NCI-H2107 treated with DMSO at 0.1 percent for 48 hours (cell line): ENCODE measurements around the gene ARID5A.
"Not testable (repeated sequence)": the region's sequence is repeated elsewhere in the genome, so short reads cannot be mapped to it uniquely, and the experiment has no call there.

Source experiments
- DNase-seq: peaks from one replicate; lab custom pipeline; 2025; ENCODE audit not compliant: unreplicated experiment; lab: John Stamatoyannopoulos, UW

ARID5A gene, protein sequence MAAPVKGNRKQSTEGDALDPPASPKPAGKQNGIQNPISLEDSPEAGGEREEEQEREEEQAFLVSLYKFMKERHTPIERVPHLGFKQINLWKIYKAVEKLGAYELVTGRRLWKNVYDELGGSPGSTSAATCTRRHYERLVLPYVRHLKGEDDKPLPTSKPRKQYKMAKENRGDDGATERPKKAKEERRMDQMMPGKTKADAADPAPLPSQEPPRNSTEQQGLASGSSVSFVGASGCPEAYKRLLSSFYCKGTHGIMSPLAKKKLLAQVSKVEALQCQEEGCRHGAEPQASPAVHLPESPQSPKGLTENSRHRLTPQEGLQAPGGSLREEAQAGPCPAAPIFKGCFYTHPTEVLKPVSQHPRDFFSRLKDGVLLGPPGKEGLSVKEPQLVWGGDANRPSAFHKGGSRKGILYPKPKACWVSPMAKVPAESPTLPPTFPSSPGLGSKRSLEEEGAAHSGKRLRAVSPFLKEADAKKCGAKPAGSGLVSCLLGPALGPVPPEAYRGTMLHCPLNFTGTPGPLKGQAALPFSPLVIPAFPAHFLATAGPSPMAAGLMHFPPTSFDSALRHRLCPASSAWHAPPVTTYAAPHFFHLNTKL

DNA sequence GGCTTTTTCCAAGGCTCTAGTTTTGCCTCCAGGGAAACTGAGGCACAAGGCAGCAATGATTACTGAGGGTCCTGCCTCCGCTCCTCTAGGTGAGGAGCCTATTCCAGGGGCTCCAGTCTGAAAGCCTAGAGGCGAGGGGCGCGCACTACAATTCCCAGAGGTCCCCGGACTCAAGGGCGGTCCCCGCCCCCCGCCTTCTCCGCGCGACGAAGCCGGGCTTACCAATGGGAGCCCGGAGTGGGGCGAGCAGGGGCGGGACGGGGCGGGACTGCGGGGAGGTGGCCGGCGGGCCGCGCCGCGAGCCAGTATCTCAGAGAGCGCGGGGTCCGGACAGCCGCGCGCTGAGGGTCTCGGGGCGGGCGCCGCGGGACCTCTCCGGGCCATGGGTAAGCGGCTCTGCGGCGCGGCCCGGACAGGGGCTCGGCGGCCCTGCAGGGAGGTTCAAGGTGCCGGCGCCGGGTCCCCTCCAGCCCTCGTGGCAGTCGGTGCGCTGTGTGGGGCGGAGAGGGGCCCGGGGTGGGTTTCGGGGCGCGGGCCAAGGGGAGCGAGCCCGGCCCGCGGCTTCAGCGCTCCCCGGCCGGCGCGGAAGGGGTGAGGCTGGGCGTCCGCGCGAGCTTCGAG lies at the start of gene ARID5A:
Gene ARID5A, plus strand, starts transcription at position 308 of the 621 bp plus-strand sequence. Its CDS starts 75 bp downstream, at position 383.
- DNase-seq = peak; percentile 25

DNA sequence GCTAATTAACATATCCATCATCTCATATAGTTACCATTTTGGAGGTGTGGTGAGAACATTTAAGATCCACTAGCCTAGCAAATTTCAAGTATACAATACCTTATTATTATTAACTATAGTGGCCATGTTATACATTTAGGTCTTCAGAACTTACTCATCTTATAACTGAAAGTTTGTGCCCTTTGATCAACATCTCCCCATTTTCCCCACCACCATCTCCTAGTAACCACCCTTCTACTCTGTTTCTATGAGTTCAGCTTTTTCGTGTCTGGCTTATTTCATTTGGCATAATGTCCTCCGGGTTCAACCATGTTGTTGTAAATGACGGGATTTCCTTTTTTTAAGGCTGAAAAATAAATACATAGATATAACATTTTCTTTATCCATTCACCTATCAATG lies 47.3 kb upstream of the ARID5A start:
- no peak for DNase-seq

DNA sequence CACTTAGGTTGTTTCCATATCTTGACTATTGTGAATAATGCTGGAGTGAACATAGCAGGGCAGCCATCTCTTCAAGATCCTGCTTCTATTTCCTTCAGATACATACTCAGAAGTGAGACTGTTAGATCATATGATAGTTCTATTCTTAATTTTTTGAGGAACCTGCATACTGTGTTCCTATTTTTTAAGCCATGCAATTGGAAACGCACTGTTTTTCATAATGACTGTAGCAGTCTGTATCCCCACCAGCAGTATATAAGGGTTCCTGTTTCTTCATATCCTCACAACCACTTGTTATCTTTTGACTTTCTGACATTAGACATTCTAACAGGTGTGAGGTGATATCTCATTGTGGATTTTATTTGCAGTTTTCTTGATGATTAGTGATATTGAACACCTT lies 46.9 kb upstream of the ARID5A start:
- no peak for DNase-seq

DNA sequence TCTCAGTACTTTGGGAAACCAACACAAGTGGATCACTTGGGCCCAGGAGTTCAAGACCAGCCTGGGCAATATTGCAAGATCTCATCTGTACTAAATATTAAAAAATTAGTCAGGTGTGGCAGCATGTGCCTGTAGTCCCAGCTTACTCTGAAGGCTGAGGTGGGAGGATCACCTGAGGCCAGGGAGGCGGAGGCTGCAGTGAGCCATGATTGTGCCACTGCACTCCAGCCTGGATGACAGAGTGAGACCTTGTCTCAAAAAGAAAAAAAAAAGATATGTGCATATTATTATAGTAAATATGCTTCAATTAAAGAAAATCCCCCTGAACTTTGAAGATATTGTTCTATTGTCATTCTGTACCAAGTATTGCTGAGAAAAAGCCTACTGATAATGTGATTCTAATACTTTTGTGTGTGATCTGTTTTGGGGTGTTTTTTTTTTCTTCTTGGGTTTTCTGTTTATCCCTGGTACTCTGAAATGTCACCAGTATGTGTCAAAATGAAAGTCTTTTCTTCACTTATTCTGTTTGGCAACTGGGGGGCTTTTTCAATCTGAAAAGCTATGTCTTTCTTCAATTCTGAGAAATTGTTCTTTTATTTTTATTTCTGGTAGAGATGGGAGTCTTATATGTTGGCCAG lies 44.6 kb upstream of the ARID5A start:
- no peak for DNase-seq

DNA sequence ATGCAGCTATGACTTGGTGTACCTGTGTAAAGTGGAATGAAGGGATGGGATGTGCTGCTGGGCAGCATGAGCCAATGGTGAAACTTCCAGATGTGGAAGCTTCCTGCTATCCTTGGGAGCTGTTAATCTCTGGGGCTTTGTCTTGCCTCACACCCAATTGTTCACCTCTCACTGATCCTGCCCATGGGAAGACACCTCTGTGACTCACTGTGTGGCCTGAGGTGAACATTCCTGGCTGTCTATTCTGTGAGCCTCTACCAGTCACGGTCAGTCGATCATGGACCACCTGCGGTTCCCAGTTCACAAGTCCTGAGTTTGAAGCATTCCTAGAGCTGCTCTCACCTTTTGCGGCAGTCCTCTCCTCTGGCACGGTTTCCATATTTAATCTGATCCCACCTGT lies 43.5 kb upstream of the ARID5A start:
- no peak for DNase-seq

DNA sequence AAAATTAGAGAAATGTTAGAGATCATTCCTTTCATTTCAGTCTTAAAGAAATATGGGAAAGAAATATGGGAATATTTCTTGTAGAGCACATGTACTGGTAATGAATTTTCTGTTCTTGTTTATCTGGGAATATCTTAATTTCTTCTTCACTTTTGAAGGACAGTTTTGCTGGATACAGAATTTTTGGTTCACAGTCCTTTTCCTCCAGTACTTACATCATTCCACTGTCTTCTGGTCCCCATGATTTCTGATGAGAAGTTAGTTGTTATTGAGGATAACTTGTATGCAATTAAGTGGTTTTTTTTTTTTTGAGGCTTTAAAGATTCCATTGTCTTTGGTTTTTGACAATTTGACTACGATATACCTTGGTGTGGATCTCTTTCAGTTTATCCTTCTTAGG lies 42.4 kb upstream of the ARID5A start:
- DNase-seq = no peak

DNA sequence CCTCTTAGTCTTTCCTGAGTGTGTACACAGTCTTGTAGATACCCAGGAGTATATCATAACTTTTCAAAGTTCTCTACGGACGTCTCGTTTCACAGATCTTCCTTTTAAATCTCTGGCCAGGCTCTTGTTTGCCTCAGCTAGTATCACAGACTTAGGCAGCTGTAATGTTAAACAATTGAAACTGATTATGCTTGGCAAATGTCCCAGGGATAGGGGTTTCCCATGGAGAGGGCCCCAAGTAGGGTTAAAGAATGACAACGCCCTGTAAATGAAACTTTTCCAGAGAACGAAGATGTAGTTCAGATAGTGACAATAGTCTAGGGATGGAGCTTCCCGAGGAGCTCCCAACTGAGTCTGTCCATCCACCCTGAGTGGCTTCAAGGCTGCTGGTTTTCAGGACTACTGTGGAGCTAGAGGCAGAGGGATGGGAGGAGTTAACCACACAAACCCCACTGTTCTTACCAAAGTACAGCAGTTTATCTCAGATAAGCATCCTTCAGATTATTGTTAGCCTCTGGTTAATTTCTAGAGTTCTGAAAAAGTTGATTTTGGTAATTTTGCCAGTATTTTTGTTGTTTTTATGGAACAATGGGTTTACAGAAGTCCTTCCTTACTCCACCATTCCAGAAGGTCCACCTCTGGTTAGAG lies 40.4 kb upstream of the ARID5A start:
- no peak for DNase-seq

DNA sequence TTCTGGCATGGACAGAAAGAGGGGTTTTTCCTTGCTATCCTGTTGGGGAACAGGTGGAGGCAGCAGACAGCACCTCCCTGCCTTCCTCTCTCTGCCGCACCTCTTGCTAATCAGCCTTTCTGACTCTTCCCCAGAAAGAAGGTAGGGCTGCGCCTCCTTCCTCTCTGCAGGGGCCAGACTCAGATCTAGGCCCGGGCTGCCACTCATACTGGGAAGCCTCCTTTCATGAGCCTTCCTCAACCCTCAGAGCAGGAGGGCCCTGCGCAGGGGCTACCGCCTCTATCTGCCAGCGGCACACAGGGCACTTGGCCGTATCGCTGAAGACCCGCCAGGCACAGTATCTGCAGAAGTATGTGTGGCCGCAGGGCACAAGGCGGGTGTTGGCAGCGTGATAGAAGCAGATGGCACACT lies 38.5 kb upstream of the ARID5A start:
- DNase-seq = no peak

DNA sequence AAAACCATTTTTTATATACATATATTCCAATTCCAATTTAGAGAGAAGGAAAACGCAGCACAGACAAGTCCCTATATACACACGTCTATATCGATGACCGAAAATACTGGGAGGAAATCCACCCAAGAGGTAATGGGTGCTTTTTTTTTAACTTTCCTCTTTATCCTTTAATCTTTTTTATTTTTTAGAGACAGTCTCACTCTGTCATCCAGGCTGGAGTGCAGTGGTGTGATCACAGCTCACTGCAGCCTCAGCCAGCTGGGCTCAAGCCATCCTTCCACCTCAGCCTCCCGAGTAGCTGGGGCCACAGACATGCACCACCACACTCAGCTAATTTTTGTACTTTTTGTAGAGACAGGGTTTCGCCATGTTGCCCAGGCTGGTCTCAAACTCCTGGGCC lies 37.9 kb upstream of the ARID5A start:
- DNase-seq = not testable (repeated sequence)

DNA sequence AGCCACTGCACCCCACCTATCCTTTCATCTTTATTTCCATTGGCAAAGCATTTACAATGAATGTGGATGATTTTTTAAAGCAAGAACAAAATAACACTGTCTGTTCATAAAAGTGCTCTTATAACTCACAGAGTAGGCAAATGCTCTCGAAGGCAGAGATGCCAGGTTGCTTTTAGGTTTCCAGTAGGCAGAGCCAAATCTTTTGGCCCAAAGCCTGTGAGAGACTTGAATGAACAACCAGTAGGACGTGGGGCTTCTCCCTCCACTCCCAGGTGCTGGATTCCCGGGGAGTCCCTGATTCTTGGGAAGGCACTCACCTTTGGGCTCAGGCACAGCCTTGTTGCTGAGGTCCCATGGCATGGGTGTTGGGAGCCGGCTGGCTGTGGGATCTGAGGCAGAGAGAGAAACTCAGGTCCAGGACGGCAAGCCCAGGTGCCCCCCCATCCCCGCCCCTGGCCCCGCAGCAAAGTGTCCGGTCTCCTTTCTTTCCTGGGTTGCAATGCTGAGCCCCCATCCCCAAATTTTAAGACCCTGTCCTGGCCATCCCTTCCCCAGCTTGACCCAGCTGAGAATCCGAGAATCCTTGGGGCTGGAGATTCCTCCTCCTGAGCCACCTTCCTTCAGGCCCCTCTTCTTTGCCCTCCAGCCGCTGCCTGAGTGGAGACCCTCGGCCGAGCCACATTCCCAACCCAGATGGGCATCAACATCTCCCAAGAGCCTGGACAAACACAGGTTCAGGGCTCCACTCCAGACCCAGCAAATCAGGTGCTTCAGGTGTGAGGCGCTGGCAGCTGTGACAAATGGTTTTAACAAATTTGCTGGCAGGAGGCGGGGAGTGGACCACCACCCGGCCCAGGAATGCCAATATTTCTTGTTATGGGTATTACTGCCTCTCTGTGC lies 37.2 kb upstream of the ARID5A start:
- DNase-seq = no peak

DNA sequence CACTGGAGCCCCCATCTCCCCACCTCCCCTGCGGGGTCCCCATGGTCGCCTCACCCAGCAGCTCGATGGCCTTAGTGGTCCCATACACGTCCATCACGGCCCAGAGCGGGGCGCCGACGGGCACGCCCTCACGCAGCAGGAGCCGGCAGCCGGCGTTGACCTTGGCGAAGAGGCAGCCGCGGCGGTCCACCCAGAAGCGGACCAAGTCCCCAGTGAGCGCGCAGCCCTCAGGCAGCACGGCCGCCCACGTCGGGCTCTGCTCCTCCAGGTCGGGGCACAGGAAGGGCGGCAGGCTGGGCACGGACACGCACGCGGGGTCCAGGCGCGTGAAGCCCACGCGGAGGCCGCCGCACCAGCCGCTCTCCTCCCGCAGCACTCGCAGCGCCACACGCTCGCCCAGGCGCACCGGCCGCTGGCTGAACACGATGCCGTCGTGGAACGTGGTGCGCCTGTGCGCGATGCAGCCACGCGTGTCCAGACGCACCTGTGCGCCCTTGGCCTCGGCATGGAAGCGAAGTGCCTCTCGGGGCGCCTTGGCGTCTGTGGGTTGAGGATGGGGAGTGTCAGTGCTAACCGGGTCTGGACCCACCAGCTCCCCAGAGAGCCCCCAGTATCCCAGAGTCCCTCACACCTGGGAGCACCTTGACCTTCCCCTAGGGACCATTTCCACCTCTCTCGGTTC lies 36.0 kb upstream of the ARID5A start:
- DNase-seq = no peak

DNA sequence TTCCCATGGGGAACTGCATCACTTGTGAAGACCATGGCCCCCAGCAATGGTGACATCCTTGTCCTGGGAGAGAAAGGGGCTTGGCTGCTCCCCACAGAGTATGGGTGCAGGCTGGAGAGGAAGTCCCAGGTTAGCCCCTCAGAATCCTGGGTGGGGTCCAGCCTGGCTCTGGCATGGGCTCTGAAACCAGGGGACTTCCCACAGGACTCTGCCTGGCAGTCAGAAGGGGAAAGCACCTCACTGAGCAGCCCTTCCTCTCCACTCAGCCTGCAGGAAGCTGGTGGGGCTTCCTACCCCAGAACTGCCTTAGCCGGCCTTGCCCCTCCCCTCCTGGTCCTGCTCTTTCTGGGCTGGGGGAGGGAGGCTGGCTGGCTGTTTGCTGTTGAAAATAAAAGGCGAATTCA lies 35.1 kb upstream of the ARID5A start:
- DNase-seq = no peak

DNA sequence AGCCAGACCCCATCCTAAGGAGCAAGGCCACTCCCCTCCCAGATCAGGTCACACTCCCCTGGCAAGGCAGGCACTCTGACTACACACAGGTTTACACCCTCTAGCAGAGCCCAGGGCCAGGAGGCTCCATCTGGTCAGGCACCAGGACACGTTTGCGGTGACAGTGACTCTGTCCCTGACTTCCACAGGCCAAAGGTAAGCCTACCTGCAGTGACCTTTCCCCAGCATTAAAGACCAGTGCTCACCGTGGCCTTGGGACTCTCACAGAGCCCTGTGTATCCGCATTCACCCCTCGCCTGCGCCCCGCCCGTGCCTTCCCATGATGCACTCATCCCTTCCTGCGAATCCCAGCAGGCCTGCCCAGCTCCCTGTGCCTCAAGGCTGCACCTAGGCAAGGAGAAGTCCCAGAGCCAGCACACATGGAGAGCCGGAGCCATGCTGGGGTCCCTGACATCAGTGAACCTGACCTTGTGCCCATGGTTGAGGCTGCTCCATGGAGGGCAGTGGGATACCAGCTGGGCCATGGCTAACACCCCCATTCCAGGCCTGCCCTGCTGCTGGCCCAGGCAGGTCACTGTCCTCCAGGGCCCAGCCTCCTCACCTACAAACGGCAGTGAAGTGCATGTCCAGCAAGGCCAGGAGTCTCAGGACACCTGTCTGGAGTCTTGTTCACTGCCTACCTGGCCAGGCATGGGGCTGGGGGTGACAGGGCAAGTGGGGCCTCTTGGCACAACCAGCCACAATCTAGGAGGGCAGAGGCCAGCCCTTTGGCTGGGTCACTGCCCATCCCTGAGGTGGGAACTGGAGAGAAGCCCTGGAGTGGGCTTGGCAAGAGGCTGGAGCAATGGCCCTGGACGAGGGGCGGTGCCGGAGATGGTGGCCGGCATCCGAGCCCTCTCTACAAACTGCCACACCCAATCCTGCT lies 34.4 kb upstream of the ARID5A start:
- no peak for DNase-seq

DNA sequence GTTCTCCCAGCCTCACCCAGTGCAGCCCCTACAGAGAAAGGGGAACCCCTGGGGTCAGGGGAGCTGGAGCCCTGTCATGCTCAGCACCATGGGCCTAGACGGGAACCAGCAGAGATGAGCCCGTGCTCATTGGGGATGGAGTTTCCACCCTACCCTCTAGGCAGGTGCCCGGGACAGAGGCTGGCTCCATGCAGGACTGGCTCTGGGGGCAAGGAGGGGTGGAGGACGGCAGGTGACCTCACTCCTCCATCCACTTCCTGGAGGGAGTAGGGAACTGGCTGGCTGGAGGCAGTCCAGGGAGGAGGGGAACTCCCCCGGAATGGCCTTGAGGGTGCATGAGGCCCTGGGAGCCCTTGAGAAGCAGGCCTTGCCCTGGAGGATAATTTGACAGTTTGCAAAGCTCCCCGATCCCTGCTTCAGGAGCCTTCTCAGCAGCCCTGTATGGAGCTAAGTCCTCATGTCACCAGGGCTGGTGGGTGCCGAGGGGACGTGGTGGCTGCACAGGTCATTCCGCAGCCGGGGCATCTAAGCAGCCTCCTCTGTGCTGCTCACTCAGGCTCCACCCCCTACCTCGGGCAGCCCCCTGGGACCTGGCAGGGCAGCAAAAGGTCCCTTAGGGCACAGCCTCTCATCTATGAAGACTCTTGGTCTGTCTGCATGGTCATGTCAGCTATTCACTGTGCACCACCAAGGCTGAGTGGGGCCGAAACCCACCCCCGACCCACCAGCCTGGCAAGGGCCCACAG lies 33.5 kb upstream of the ARID5A start:
- DNase-seq = no peak

DNA sequence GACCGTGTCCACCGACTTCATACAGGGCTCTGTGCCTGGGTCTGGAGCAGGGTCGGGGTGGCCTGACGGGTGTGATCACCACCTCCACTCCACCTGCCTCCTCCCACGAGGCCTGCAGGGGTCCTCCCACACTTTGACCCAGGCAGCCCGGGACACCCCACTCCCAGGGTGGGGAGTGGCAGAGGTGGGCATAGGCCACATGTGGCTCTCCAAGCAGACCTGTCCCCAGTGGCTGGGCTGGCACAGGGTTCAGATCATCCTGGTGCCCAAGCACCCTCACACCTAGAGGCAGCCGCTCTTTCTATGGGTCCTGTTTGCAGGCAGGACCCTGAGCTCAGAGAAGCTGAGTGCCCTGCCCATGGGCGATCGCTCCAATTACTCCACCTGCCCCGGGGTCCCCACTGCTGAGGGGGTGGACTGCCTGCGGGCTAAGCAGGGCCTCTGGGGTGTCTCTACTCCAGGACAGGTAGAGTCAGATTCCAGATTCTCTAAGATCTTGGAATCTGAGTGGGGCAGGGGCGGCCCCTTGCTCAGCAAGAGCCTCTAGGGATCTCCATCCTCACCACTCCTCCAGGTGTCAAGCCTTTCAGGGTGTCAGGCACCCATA lies 32.8 kb upstream of the ARID5A start:
- DNase-seq = no peak

DNA sequence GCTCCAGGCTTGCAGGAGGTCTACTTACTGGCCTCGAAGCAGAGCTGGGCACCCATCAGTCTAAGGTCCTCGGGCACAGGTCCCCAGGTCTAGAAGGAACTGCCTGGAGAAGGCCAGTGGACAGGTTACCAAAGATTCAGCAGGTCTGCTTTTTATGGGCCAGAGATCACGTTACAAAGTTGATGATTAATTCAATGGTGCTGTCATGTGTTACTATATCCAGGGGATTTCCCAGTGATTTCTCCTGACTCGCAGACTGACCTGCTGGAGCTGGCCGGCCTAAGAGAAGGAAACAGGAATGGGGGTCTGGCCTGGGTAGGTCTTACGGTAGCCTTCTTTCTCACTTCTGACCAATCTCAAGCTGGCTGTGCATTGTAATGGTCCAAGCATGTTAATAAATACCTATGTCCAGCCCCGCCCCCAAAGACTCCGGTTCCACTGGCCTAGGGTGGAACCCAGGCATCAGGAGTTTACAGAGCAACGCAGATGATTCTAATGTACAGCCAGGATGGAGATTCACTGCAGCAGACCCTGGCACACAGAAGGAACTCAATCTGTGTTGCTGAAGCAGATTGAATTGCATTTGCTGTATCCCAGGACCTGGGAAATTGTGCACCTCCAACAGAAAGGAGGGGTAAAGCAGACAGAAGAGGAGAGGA lies 31.2 kb upstream of the ARID5A start, which contains the start of gene NEURL3:
Gene NEURL3, minus strand, starts transcription at position 127 of the 659 bp plus-strand sequence. Its CDS starts 71 bp downstream, at position 56.
- DNase-seq = no peak
